ENCODE measurements around the gene TBC1D5.

TBC1D5 gene

DNA sequence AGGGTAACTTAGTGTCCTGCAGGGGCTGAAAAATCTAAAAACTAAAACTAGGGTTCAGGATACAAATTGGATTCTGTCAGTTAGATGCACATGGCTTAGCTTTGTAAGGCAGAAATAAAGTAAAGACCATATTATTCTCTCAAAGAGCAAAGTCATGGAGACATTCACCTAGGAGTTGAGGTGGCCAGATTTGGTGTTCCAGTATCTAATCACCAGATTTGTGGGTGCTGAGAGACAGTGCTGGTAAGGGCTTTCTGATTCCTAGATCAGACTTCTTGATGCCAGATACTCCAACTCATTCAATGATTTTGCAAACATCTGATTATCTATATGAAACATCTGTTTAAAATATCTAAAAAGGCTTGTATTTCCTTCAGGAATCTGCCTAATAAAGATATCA is 28.3 kb upstream of the TBC1D5 start:
- Histone ChIP-seq H3K4me1 (ENCODE audit: control insufficient read depth in 1 of 2, insufficient read depth in 2 of 2, low read length in 2 of 2) (no peaks in the 10 kb centered on the region), H3K27ac (ENCODE audit: low read length) (no peak overlapping the region), H3K27me3 (ENCODE audit: low read depth, low read length) (no peaks in the 10 kb centered on the region), H3K9me3 (ENCODE audit: control insufficient read depth in 1 of 2, low read length in 2 of 2) (no peaks in the 10 kb centered on the region), H3K4me3 (ENCODE audit: low read depth in 1 of 2, low read length in 2 of 2) (no peak overlapping the region), H3K36me3 (ENCODE audit: control insufficient read depth in 1 of 2, insufficient read depth in 2 of 2, low read length in 2 of 2) (no peaks in the 10 kb centered on the region)

DNA sequence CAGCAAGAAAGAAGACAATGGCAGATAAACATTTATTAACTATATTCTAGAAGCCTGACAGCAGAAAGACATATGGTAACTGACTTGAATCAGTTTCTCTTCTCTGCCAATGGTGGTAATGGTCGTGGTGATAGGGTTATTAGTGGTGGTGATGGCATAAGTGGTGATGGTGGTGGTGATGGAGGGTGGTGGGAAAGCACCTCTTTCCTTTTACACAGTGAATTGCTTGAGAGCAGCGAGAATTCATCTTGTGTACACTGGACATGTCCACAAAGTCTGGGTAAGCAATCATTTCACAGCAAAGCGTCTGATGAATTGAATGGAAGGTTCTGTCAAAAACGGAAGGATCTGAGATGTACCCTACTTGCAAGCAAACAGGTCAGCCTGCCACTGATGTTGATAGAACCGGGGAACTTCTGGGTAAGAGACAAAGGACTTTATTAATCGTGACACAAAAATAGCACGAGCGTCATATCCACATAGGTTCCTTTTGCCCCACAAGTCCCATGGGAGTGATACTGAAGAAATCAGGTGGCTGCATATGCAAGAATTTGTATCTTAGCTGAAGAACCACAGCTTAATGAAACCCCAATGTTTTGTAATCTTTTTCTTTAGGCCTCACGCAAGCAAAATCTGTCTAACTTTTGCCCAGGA is 23.5 kb upstream of the TBC1D5 start:
- Histone ChIP-seq H3K4me1 (ENCODE audit: control insufficient read depth in 1 of 2, insufficient read depth in 2 of 2, low read length in 2 of 2) (no peaks in the 10 kb centered on the region), H3K4me3 (ENCODE audit: low read depth in 1 of 2, low read length in 2 of 2) (no peak overlapping the region), H3K27me3 (ENCODE audit: low read depth, low read length) (no peaks in the 10 kb centered on the region), H3K9me3 (ENCODE audit: control insufficient read depth in 1 of 2, low read length in 2 of 2) (no peaks in the 10 kb centered on the region), H3K36me3 (ENCODE audit: control insufficient read depth in 1 of 2, insufficient read depth in 2 of 2, low read length in 2 of 2) (no peaks in the 10 kb centered on the region), H3K27ac (ENCODE audit: low read length) (no peak overlapping the region)

DNA sequence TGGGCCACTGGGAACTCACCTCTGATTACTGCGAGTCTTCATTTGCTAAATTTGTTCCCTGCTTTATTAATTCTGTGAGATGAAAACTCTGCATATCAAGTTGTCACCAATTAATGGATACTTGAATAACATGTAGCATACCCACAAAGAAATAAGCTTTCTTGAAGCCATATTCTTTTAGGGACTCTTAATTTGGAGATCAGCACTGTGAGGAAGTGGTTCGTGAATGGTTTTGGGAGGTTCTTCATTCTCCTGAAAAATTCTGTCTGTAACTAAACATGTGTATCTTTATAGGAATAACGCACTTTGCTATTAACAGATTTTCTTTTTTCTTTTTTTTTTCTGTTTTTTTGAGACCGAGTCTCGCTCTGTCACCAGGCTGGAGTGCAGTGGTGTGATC is 19.1 kb upstream of the TBC1D5 start:
- Histone ChIP-seq H3K9me3 (ENCODE audit: control insufficient read depth in 1 of 2, low read length in 2 of 2) (no peaks in the 10 kb centered on the region), H3K36me3 (ENCODE audit: control insufficient read depth in 1 of 2, insufficient read depth in 2 of 2, low read length in 2 of 2) (no peaks in the 10 kb centered on the region), H3K27ac (ENCODE audit: low read length) (no peak overlapping the region), H3K4me1 (ENCODE audit: control insufficient read depth in 1 of 2, insufficient read depth in 2 of 2, low read length in 2 of 2) (no peaks in the 10 kb centered on the region), H3K4me3 (ENCODE audit: low read depth in 1 of 2, low read length in 2 of 2) (no peak overlapping the region), H3K27me3 (ENCODE audit: low read depth, low read length) (no peaks in the 10 kb centered on the region)

DNA sequence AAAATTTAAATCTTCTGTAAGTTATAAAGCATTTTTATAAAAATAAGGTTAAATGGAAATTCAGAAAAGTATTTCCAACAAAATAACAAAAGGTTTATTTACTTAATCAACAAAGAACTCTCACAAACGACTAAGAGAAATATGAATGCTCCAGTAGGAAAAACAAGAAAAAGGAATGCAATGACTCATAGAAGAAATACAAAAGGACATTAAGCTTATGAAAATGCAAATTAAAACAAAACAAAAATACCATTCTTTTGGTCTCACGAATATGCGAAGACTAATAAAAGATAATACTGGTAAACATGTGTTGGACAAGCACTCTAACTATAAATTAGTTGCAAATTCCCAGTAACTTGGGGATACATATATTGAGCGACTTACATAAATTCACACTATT is 17.5 kb upstream of the TBC1D5 start:
- Histone ChIP-seq H3K36me3 (ENCODE audit: control insufficient read depth in 1 of 2, insufficient read depth in 2 of 2, low read length in 2 of 2) (no peaks in the 10 kb centered on the region), H3K9me3 (ENCODE audit: control insufficient read depth in 1 of 2, low read length in 2 of 2) (no peaks in the 10 kb centered on the region), H3K27me3 (ENCODE audit: low read depth, low read length) (no peaks in the 10 kb centered on the region), H3K4me1 (ENCODE audit: control insufficient read depth in 1 of 2, insufficient read depth in 2 of 2, low read length in 2 of 2) (no peaks in the 10 kb centered on the region), H3K27ac (ENCODE audit: low read length) (no peak overlapping the region), H3K4me3 (ENCODE audit: low read depth in 1 of 2, low read length in 2 of 2) (no peak overlapping the region)

DNA sequence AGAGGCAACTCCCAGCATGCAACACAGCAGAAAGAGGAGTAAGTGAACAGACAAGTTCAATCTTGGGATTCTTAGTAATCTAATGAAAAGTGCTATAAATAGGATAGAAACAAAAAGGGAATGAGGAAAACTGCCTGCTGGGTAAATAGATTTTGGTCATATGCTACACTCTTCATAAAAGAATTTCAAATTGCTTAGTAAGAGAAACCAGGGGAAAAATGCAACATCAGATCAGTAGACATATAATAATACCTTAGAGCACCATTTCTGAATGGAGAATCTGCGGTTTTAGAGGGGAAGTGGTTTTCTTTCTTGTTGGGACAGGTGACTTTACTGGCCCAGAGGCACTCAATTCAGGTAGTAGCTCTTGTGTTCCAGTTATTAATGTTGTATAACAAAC is 13.4 kb upstream of the TBC1D5 start:
- Histone ChIP-seq H3K9me3 (ENCODE audit: control insufficient read depth in 1 of 2, low read length in 2 of 2) (no peaks in the 10 kb centered on the region), H3K27me3 (ENCODE audit: low read depth, low read length) (no peaks in the 10 kb centered on the region), H3K27ac (ENCODE audit: low read length) (no peak overlapping the region)

DNA sequence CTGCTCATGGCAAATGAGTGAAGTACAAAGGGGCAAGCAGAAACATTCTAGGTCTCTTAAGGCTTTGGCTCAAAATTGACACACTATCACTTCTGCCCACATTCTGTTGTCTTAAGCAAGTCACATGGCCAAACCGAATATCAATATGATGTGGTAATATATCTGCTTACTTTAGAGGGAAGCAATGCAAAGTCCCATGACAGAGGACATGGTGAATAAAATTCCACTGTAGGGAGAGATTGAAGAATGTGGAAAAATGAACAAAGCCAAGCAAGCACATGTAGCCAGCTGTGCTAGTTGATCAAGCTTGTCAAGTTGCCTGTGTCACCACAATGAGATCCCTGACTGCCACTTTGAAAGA is 11.2 kb upstream of the TBC1D5 start:
- Histone ChIP-seq H3K4me1 (ENCODE audit: control insufficient read depth in 1 of 2, insufficient read depth in 2 of 2, low read length in 2 of 2) (peaks cover 0 to 4% of the 10 kb centered on the region in 2 donors), H3K36me3 (ENCODE audit: control insufficient read depth in 1 of 2, insufficient read depth in 2 of 2, low read length in 2 of 2) (no peaks in the 10 kb centered on the region), H3K27ac (ENCODE audit: low read length) (no peak overlapping the region), H3K9me3 (ENCODE audit: control insufficient read depth in 1 of 2, low read length in 2 of 2) (no peaks in the 10 kb centered on the region), H3K27me3 (ENCODE audit: low read depth, low read length) (no peaks in the 10 kb centered on the region), H3K4me3 (ENCODE audit: low read depth in 1 of 2, low read length in 2 of 2) (no peak overlapping the region)

More for the DNA sequence above, 13.4 kb upstream of the TBC1D5 start:
- Histone ChIP-seq H3K36me3 (ENCODE audit: control insufficient read depth in 1 of 2, insufficient read depth in 2 of 2, low read length in 2 of 2) (no peaks in the 10 kb centered on the region), H3K4me3 (ENCODE audit: low read depth in 1 of 2, low read length in 2 of 2) (no peak overlapping the region), H3K4me1 (ENCODE audit: control insufficient read depth in 1 of 2, insufficient read depth in 2 of 2, low read length in 2 of 2) (no peaks in the 10 kb centered on the region)

DNA sequence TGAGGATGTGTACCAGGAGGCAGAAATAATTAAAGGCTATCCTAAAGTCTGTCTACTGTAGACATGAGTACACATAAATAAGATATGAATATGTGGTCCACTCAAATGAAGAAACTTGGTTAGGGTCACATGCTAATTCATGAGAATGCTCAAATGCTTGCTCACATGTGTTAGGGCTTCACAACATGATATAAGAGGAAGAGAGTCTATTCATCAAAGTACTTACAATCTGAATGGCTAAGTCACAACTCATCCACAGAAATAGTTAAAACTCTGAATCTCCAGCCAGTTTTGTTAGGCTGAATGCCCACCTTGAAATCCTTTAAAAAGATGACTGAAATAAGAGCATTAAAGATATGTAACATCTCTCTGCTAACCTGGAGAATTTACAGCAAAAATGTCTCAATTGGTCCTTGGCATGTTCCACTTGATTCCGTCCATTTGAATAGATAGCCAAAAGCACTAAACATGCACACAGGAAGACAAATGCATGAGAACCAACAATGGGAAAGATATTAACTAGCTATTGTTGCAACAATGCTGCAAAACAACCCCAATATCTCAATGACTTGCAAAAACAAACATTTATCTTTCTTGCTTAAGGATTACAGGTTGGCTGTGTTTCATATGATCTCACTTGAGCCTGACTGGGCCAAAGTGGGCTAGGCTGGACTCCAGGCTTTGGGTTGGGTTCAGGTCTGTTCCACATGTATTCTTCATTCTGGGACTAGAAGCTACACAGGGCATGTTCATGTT is 10.6 kb upstream of the TBC1D5 start:
- Histone ChIP-seq H3K27me3 (ENCODE audit: low read depth, low read length) (no peaks in the 10 kb centered on the region), H3K27ac (ENCODE audit: low read length) (no peak overlapping the region), H3K9me3 (ENCODE audit: control insufficient read depth in 1 of 2, low read length in 2 of 2) (no peaks in the 10 kb centered on the region), H3K4me3 (ENCODE audit: low read depth in 1 of 2, low read length in 2 of 2) (no peak overlapping the region), H3K36me3 (ENCODE audit: control insufficient read depth in 1 of 2, insufficient read depth in 2 of 2, low read length in 2 of 2) (no peaks in the 10 kb centered on the region), H3K4me1 (ENCODE audit: control insufficient read depth in 1 of 2, insufficient read depth in 2 of 2, low read length in 2 of 2) (peaks cover 0 to 4% of the 10 kb centered on the region in 2 donors)

DNA sequence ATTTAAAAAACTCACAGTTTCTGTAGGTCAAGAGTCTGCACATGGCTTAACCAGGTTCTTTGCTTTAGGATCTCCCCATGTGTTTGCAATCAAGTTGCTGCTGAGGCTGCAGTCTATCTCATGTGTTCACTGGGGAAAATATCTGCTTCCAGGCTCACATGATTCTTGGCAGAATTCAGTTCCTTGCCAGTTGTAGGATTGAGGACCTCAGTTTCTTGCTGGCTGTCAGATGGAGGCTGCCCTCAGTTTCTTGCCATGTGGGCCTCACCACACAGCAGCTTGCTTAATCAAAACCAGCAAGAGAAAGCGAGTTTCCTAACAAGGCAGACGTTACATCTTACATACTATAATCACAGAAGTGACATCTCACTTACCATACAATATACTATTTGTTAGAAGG is 10.0 kb upstream of the TBC1D5 start:
- Histone ChIP-seq H3K9me3 (ENCODE audit: control insufficient read depth in 1 of 2, low read length in 2 of 2) (no peaks in the 10 kb centered on the region), H3K4me1 (ENCODE audit: control insufficient read depth in 1 of 2, insufficient read depth in 2 of 2, low read length in 2 of 2) (peaks cover 0 to 4% of the 10 kb centered on the region in 2 donors), H3K27me3 (ENCODE audit: low read depth, low read length) (no peaks in the 10 kb centered on the region), H3K4me3 (ENCODE audit: low read depth in 1 of 2, low read length in 2 of 2) (no peak overlapping the region), H3K36me3 (ENCODE audit: control insufficient read depth in 1 of 2, insufficient read depth in 2 of 2, low read length in 2 of 2) (no peaks in the 10 kb centered on the region), H3K27ac (ENCODE audit: low read length) (no peak overlapping the region)

DNA sequence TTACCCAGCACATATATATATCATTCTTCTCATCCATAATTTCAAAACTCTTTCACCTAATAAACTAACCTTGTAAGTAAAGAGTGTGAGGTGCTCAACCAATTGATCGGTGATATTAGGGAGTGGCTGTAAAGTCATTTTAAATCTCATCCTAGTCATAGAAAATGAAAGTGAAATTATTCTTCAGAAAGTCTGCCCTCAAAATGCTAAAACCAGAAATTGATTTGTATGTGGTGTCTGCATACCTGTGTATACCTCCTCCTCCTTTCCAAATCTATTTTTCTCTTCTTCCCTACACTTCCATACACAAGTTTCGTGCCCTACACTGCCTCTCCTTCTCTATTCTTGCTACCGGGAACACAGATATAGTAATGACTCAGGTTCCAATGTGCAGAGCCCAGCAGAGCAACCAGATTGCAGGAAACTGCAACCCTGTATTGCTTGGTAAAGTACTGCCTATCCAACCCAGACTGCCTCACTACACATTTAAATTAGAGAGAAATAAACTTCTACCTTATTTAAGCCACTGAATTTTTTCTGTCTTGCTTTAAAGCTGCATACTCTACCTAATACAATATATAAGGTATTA is 7.4 kb upstream of the TBC1D5 start:
- H3K36me3 ChIP-seq (ENCODE audit: control insufficient read depth in 1 of 2, insufficient read depth in 2 of 2, low read length in 2 of 2) = no peaks in the 10 kb centered on the region
- H3K4me1 ChIP-seq (ENCODE audit: control insufficient read depth in 1 of 2, insufficient read depth in 2 of 2, low read length in 2 of 2) = peaks cover 0 to 4% of the 10 kb centered on the region in 2 donors
- no peaks in the 10 kb centered on the region for H3K9me3 ChIP-seq (ENCODE audit: control insufficient read depth in 1 of 2, low read length in 2 of 2)
- no peaks in the 10 kb centered on the region for H3K27me3 ChIP-seq (ENCODE audit: low read depth, low read length)
- H3K27ac ChIP-seq (ENCODE audit: low read length) = no peak overlapping the region
- peak overlapping the region in 1 of 2 donors; percentile 18 for H3K4me3 ChIP-seq (ENCODE audit: low read depth in 1 of 2, low read length in 2 of 2)

DNA sequence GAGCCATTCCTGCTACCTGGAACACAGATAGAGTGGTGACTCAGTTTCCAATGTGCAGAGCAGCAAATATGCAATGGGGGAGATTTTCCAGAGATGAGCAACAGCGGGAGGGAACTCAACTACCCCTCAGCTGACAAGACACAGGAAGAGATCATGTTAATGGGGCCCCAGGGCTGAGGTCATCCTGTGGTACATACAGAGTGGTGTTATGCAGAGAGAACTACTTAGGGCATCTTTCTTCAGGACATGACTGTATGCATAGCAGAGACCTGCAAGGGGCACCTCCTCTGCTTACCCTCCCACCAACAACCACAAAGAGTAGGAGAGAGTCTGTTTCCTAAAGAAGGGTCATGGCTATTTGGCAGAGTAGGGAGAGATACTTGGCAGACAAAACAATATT is 6.8 kb upstream of the TBC1D5 start:
- H3K27ac ChIP-seq (ENCODE audit: low read length) = no peak overlapping the region
- peaks cover 0 to 4% of the 10 kb centered on the region in 2 donors for H3K4me1 ChIP-seq (ENCODE audit: control insufficient read depth in 1 of 2, insufficient read depth in 2 of 2, low read length in 2 of 2)
- H3K9me3 ChIP-seq (ENCODE audit: control insufficient read depth in 1 of 2, low read length in 2 of 2) = no peaks in the 10 kb centered on the region
- no peaks in the 10 kb centered on the region for H3K27me3 ChIP-seq (ENCODE audit: low read depth, low read length)
- peak overlapping the region in 1 of 2 donors; percentile 18 for H3K4me3 ChIP-seq (ENCODE audit: low read depth in 1 of 2, low read length in 2 of 2)
- H3K36me3 ChIP-seq (ENCODE audit: control insufficient read depth in 1 of 2, insufficient read depth in 2 of 2, low read length in 2 of 2) = no peaks in the 10 kb centered on the region

DNA sequence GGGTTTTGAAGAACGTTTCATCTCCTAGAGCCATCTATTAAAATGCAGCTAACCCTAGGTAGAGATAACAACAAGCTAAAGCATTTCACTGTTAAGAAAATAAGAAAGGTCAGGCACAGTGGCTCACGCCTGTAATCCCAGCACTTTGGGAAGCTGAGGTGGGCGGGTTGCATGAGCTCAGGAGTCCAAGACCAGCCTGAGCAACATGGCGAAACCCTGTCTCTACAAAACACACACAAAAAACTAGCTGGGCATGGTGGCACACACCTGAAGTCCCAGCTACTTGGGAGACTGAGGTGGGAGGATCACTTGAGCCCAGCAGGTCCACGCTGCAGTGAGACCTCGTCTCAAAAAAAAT is 5.4 kb upstream of the TBC1D5 start:
- no peaks in the 10 kb centered on the region for H3K36me3 ChIP-seq (ENCODE audit: control insufficient read depth in 1 of 2, insufficient read depth in 2 of 2, low read length in 2 of 2)
- no peaks in the 10 kb centered on the region for H3K27me3 ChIP-seq (ENCODE audit: low read depth, low read length)
- no peak overlapping the region for H3K4me3 ChIP-seq (ENCODE audit: low read depth in 1 of 2, low read length in 2 of 2)
- H3K27ac ChIP-seq (ENCODE audit: low read length) = no peak overlapping the region
- no peaks in the 10 kb centered on the region for H3K9me3 ChIP-seq (ENCODE audit: control insufficient read depth in 1 of 2, low read length in 2 of 2)
- H3K4me1 ChIP-seq (ENCODE audit: control insufficient read depth in 1 of 2, insufficient read depth in 2 of 2, low read length in 2 of 2) = peaks cover 4 to 5% of the 10 kb centered on the region in 2 donors
